Activated T-cell treated with anti-CD3 and anti-CD28 coated beads, Interleukin-2, amount 50 U/mL, for 24 hours (primary cell): Measurements from ENCODE around the gene LPO.

ENCODE experiments used
- DNase-seq: peaks from one replicate; pipeline ENCODE4 v3.0.0-alpha.2; 2020
- H3K27ac Mint-ChIP-seq: 2 replicates; pipeline ENCODE4 v1.8.0; 2020; ENCODE audit warnings: mild to moderate bottlenecking, mixed read lengths
- H3K27me3 Mint-ChIP-seq: 2 replicates; pipeline ENCODE4 v1.8.0; 2020; ENCODE audit warnings: mixed read lengths
- H3K36me3 Mint-ChIP-seq: 2 replicates; pipeline ENCODE4 v1.8.0; 2020; ENCODE audit warnings: low read depth, mixed read lengths
- H3K4me1 Mint-ChIP-seq: 2 replicates; pipeline ENCODE4 v1.8.0; 2020; ENCODE audit warnings: low read depth, mixed read lengths
- H3K4me3 Mint-ChIP-seq: 2 replicates; pipeline ENCODE4 v1.8.0; 2020; ENCODE audit warnings: mild to moderate bottlenecking, moderate library complexity, mixed read lengths
- H3K9me3 Mint-ChIP-seq: 2 replicates; pipeline ENCODE4 v1.8.0; 2020; ENCODE audit warnings: mixed read lengths

The LPO gene

GRCh38 chr17:58215685-58216084 lies 22.7 kb upstream of the LPO start:
- Mint-ChIP-seq H3K27ac (no peak overlapping the region), H3K36me3 (peaks cover 51% of the 10 kb centered on the region), H3K4me1 (peaks cover 26% of the 10 kb centered on the region), H3K9me3 (no peaks in the 10 kb centered on the region), H3K27me3 (no peaks in the 10 kb centered on the region), H3K4me3 (no peak overlapping the region)
- no peak for DNase-seq

DNA sequence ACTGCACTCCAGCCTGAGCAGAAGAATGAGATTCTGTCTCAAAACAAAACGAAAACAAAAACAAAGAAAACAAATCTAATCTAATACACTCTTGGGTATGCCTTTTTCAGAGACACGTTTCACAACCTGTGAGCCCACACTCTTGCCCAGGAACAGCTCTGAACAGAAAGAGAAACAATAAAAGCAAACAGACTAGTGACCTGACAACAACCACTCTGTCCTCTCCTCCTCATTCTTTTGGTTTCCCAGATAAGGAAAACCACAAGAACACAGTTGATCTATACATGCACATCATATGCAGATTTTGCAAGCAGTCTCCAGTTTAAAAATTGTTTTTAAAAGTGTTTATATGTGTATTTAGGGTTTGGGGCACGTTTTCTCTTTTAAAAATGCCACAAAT lies 20.6 kb upstream of the LPO start:
- no peaks in the 10 kb centered on the region for H3K27me3 Mint-ChIP-seq
- peak overlapping the region; percentile 20 for H3K27ac Mint-ChIP-seq
- H3K9me3 Mint-ChIP-seq: no peaks in the 10 kb centered on the region
- peak overlapping the region; percentile 88 for H3K4me3 Mint-ChIP-seq
- peaks cover 26% of the 10 kb centered on the region for H3K4me1 Mint-ChIP-seq
- DNase-seq: no peak
- peaks cover 36% of the 10 kb centered on the region for H3K36me3 Mint-ChIP-seq

DNA sequence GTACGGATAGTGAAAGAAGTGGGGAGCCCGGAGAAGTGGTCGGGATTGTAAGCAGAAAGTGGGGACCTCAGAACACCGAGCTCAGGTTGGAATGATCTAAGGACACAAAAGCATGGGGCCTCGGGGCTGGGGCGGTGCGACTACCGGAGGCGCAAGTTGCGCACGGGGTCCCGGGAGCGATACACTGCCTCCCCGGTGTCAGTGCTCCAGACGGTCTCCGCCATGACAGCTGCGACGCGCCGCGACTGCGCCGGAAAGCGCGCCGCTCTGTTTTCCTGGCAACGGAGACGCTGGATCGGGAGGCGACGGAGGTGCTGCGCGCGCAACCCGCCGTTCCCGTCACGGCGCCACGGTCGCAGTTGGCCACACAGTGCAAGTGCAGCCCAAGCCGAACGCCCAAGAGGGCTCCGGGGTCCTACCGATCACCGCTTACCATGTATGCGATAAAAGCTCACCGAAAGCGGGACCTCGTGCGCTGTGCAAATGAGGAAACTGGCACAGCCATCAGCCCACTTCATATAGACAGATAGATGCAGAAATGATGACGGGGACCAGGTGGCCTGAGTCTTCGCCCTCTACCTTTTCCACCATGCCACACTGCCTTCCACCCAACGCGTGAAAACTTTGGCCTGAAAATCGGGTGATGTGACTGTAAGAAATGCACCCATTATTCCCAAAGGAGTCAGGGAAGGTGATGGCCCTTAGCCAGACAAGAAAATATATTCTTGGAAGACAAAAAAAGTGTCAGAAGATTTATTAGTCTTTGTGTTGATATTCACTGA lies 19.2 kb upstream of the LPO start, which contains the start of gene MKS1:
TSS of gene MKS1 (minus strand) at position 249 of the 782 bp plus-strand sequence. CDS start at position 224, 25 bp downstream.
- Mint-ChIP-seq H3K9me3 (no peaks in the 10 kb centered on the region), H3K36me3 (peaks cover 23% of the 10 kb centered on the region), H3K4me1 (peaks cover 28% of the 10 kb centered on the region), H3K27me3 (no peaks in the 10 kb centered on the region), H3K4me3 (peak within 1 kb of the TSS; percentile 88), H3K27ac (peak within 1 kb of the TSS; percentile 93)
- DNase-seq: peak; percentile 97

GRCh38 chr17:58219789-58220183 lies 18.6 kb upstream of the LPO start:
- peak; percentile 37 for DNase-seq
- Mint-ChIP-seq H3K4me3 (peak overlapping the region; percentile 88), H3K4me1 (peaks cover 33% of the 10 kb centered on the region)

GRCh38 chr17:58224315-58224714 lies 14.1 kb upstream of the LPO start:
- Mint-ChIP-seq H3K36me3 (no peaks in the 10 kb centered on the region), H3K9me3 (no peaks in the 10 kb centered on the region), H3K27me3 (peaks cover 11% of the 10 kb centered on the region), H3K27ac (no peak overlapping the region), H3K4me1 (peaks cover 15% of the 10 kb centered on the region), H3K4me3 (no peak overlapping the region)
- no peak for DNase-seq

More at GRCh38 chr17:58219789-58220183, 18.6 kb upstream of the LPO start:
- H3K27ac Mint-ChIP-seq: peak overlapping the region; percentile 93
- no peaks in the 10 kb centered on the region for H3K9me3 Mint-ChIP-seq
- peaks cover 19% of the 10 kb centered on the region for H3K36me3 Mint-ChIP-seq
- H3K27me3 Mint-ChIP-seq: no peaks in the 10 kb centered on the region

- peaks cover 22% of the 10 kb centered on the region for H3K27me3 Mint-ChIP-seq
- no peak overlapping the region for H3K27ac Mint-ChIP-seq
- H3K4me1 Mint-ChIP-seq: peaks cover 14% of the 10 kb centered on the region
- H3K4me3 Mint-ChIP-seq: no peak overlapping the region
- no peaks in the 10 kb centered on the region for H3K9me3 Mint-ChIP-seq
- DNase-seq: no peak
- no peaks in the 10 kb centered on the region for H3K36me3 Mint-ChIP-seq
Measured at GRCh38 chr17:58227733-58228132, 10.7 kb upstream of the LPO start.

- DNase-seq: no peak
- H3K36me3 Mint-ChIP-seq: no peaks in the 10 kb centered on the region
- H3K27ac Mint-ChIP-seq: no peak overlapping the region
- peaks cover 22% of the 10 kb centered on the region for H3K27me3 Mint-ChIP-seq
- peaks cover 17% of the 10 kb centered on the region for H3K4me1 Mint-ChIP-seq
- H3K4me3 Mint-ChIP-seq: no peak overlapping the region
- H3K9me3 Mint-ChIP-seq: no peaks in the 10 kb centered on the region
Measured at GRCh38 chr17:58228679-58229078, 9.7 kb upstream of the LPO start.

DNA sequence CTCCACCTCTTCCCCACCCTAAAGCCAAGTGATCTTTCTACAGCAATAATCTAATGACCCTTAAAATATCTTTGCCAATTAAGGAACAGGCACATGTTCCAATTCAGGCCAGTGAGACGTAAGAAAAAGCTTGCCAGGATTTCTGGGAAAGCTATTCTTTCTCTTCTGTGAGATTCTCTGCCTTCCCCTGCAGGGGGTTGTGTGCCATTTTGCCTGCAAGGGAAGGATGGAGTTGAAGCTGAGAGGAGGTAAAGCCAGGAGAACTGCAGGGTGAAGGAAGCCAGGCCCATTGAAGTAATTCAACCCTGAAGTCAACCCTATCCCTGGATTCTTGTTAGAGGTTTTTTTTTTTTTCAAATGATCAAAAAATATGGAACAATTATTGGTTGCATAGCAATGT lies 9.0 kb upstream of the LPO start:
- Mint-ChIP-seq H3K4me3 (no peak overlapping the region), H3K27me3 (peaks cover 26% of the 10 kb centered on the region), H3K27ac (no peak overlapping the region), H3K4me1 (peaks cover 13% of the 10 kb centered on the region), H3K36me3 (no peaks in the 10 kb centered on the region), H3K9me3 (no peaks in the 10 kb centered on the region)
- DNase-seq: no peak

DNA sequence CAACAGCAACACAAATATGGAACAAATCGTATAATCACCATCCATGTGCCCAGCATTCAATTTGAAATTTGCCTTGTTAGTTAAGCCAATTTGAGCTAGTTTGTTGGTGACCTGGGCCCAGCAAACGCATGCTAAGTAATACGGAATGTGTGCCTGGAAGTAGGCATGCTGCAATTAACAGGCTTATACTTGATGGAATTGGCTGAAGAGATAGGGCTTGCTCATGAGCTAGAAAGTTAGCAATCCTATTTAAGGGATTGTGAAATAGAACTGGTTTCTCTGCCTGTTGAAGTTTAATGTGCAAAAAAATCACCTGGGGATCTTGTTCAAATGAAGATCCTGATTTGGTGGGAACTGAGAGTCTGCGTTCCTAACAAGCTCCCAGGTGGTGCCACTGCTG lies 8.5 kb upstream of the LPO start:
- DNase-seq: no peak
- no peaks in the 10 kb centered on the region for H3K9me3 Mint-ChIP-seq
- H3K27ac Mint-ChIP-seq: no peak overlapping the region
- H3K4me1 Mint-ChIP-seq: peaks cover 10% of the 10 kb centered on the region
- no peaks in the 10 kb centered on the region for H3K36me3 Mint-ChIP-seq
- H3K27me3 Mint-ChIP-seq: peaks cover 29% of the 10 kb centered on the region
- no peak overlapping the region for H3K4me3 Mint-ChIP-seq

DNA sequence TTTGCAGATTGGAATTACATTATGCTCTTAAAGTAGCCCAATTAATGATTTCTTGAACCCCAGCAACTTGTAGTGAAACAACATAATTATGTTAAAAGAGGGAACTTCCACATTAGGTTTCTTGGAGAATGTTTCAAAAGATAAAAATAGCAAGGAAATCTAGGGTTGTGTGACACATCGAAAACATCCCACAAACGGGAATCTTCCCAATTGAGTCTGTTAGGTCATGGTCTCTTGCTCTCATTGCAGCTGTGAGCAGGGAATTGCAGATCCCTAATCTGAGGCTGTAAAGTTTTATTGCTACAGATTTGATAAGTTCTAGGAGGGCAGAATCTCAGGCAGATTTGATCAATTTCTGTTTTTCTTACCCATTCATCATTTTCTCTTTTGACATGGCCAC lies 6.7 kb upstream of the LPO start:
- H3K4me3 Mint-ChIP-seq: no peak overlapping the region
- H3K27me3 Mint-ChIP-seq: peaks cover 40% of the 10 kb centered on the region
- H3K36me3 Mint-ChIP-seq: no peaks in the 10 kb centered on the region
- no peaks in the 10 kb centered on the region for H3K9me3 Mint-ChIP-seq
- DNase-seq: no peak
- H3K4me1 Mint-ChIP-seq: peaks cover 10% of the 10 kb centered on the region
- no peak overlapping the region for H3K27ac Mint-ChIP-seq

DNA sequence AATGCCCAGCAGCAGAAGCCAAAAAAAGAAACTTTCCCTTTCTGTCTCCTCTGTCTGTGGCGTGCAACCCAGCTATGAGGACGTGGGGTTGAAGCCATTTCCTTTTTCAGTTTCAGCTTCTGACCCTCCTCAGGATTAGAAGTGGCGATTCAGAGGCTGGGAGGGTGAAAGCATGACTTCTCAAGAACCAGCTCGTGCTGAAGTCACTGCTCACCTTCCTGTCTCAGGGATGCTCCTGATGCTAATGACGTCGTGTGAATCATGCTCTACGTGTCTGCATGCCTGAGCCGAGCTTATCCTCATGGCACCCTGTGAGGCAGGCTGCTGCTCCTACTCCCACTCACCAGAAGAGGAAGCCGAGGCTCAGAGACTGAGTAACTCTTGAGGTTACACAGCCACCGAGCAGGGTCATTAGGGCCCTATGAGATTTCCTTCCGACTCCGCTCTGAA lies 5.7 kb upstream of the LPO start:
- Mint-ChIP-seq H3K4me1 (peaks cover 10% of the 10 kb centered on the region), H3K27ac (peak overlapping the region; percentile 38), H3K9me3 (no peaks in the 10 kb centered on the region), H3K4me3 (no peak overlapping the region), H3K36me3 (no peaks in the 10 kb centered on the region), H3K27me3 (peaks cover 41% of the 10 kb centered on the region)
- no peak for DNase-seq

DNA sequence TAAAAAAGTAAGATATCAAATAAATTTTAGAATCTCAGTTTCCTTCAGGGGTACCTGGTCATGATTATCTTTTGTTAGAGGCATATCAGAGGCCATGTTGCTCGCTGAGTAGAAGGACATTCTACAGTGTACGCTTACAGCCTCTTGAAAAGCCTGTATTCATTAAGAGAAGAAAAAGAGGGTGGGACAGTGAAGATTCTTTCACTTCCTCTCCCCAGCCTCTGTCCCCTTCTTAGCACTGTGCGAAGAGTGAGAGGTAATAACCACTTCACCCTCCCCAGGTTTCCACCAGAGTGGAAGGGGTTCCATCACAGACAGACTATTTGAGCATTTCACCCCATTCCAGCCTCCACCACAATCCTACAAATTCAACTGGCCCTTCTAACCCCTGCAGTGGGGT lies 4.8 kb upstream of the LPO start:
- H3K27ac Mint-ChIP-seq: no peak overlapping the region
- no peak for DNase-seq
- peaks cover 42% of the 10 kb centered on the region for H3K27me3 Mint-ChIP-seq
- no peaks in the 10 kb centered on the region for H3K9me3 Mint-ChIP-seq
- peaks cover 10% of the 10 kb centered on the region for H3K4me1 Mint-ChIP-seq
- no peak overlapping the region for H3K4me3 Mint-ChIP-seq
- H3K36me3 Mint-ChIP-seq: no peaks in the 10 kb centered on the region

DNA sequence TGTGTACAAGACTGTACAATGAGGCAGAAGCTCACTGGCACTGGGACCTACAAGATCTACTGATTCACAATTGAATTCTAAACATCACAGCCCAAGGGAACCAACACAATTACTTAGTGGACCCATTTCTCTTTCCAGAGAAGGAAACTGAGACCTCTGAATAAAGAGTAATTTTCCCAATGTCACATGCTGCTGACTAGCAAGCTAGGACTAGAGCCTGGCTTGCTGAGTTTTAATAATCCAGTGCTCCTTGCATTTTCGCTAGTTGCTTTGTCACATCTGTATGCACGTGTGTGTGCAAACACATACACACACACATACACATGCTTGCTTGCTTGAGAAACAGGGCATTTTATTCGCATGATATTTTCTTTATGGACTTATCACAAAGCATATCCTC lies 3.9 kb upstream of the LPO start:
- Mint-ChIP-seq H3K4me3 (no peak overlapping the region), H3K27ac (no peak overlapping the region), H3K9me3 (no peaks in the 10 kb centered on the region), H3K4me1 (peaks cover 10% of the 10 kb centered on the region), H3K27me3 (peaks cover 45% of the 10 kb centered on the region), H3K36me3 (no peaks in the 10 kb centered on the region)
- no peak for DNase-seq

DNA sequence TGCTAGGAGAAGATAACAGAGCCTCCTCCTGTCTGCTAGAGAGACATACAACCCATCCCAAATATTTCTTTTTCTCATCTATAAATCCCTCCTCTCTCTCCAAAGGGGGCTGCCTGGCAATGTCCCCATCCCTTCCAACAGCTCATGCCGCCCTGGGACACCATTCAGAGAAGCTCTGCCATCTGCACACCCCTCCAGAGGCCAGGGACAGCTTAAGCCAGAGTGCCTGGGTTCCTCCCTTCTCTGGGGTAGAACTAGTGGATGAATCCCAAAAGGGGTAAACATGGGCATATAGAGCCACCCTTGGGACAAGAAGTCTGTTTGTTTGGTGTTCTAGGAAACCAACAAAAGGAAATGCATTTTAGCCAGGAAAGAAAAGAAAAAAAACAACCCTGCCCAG lies 2.6 kb upstream of the LPO start:
- peaks cover 10% of the 10 kb centered on the region for H3K4me1 Mint-ChIP-seq
- no peak for DNase-seq
- H3K9me3 Mint-ChIP-seq: no peaks in the 10 kb centered on the region
- peaks cover 55% of the 10 kb centered on the region for H3K27me3 Mint-ChIP-seq
- H3K27ac Mint-ChIP-seq: no peak overlapping the region
- H3K4me3 Mint-ChIP-seq: no peak overlapping the region
- H3K36me3 Mint-ChIP-seq: no peaks in the 10 kb centered on the region

- no peaks in the 10 kb centered on the region for H3K36me3 Mint-ChIP-seq
- peaks cover 56% of the 10 kb centered on the region for H3K27me3 Mint-ChIP-seq
- no peaks in the 10 kb centered on the region for H3K9me3 Mint-ChIP-seq
- peaks cover 10% of the 10 kb centered on the region for H3K4me1 Mint-ChIP-seq
- H3K4me3 Mint-ChIP-seq: no peak overlapping the region
- no peak for DNase-seq
- no peak overlapping the region for H3K27ac Mint-ChIP-seq
Measured at GRCh38 chr17:58236394-58236793, 2.0 kb upstream of the LPO start.
